HS-27A (cell line): Measurements from ENCODE around the gene SMAD3.
A peak's percentile ranks its signal among the peaks of the same experiment; 100 is the strongest.
"Not testable (repeated sequence)": the region's sequence is repeated elsewhere in the genome, so short reads cannot be mapped to it uniquely, and the experiment has no call there.

ENCODE experiments used
- DNase-seq: peaks from one replicate; pipeline ENCODE4 v3.0.0-alpha.2; 2012; ENCODE audit warnings: low read depth, missing footprints

Gene SMAD3

GRCh38 chr15:67063689-67064606 is 1.5 kb upstream of the SMAD3 start:
- no peak for DNase-seq

- no peak for DNase-seq
These were observed 533 bp upstream of the SMAD3 start for GRCh38 chr15:67064607-67065530.

- DNase-seq = no peak
These were observed 898 bp downstream of the SMAD3 start for GRCh38 chr15:67066041-67066958.

GRCh38 chr15:67066959-67067853 is 1.8 kb downstream of the SMAD3 start:
- DNase-seq = no peak

- no peak for DNase-seq
These were observed 2.6 kb downstream of the SMAD3 start for GRCh38 chr15:67067930-67068551.

GRCh38 chr15:67068710-67069400 is 3.5 kb downstream of the SMAD3 start:
- no peak for DNase-seq

GRCh38 chr15:67070150-67070549 is 4.7 kb downstream of the SMAD3 start:
- DNase-seq = no peak

GRCh38 chr15:67070892-67071664 is 5.7 kb downstream of the SMAD3 start:
- DNase-seq = no peak

- no peak for DNase-seq
These were observed 7.0 kb downstream of the SMAD3 start for GRCh38 chr15:67072442-67072841.

GRCh38 chr15:67072958-67073357 is 7.6 kb downstream of the SMAD3 start:
- no peak for DNase-seq

GRCh38 chr15:67074886-67075229 is 9.5 kb downstream of the SMAD3 start:
- DNase-seq = no peak

- DNase-seq = not testable (repeated sequence)
These were observed 10.2 kb downstream of the SMAD3 start for GRCh38 chr15:67075555-67076135.

- DNase-seq = peak; percentile 88
These were observed 10.9 kb downstream of the SMAD3 start for GRCh38 chr15:67076147-67076843.

GRCh38 chr15:67077641-67078215 is 12.3 kb downstream of the SMAD3 start:
- no peak for DNase-seq

- DNase-seq = no peak
These were observed 14.0 kb downstream of the SMAD3 start for GRCh38 chr15:67079361-67079760.

- DNase-seq = peak; percentile 96
These were observed 14.9 kb downstream of the SMAD3 start for GRCh38 chr15:67080118-67080899.
